GM23248 (cell line): ENCODE results near the gene IMPACT. TPM values are rescaled to one million over a fixed set of nuclear protein-coding genes. Genes with fewer than 3 reads are reported as not detected.

Source experiments
- DNase-seq: peaks from one replicate; pipeline ENCODE4 v3.0.0-alpha.2; 2015
- H2AFZ ChIP-seq: fragments of 200-600 bp; sonication (generic); 2 replicates; pipeline ENCODE4 v1.6.1; 2016; ENCODE audit warnings: antibody characterized with exemption
- H3F3A ChIP-seq: fragments of 200-600 bp; sonication (generic); 2 replicates; pipeline ENCODE4 v1.6.1; 2016; ENCODE audit warnings: mild to moderate bottlenecking, antibody characterized with exemption, mixed run types; ENCODE audit not compliant: insufficient read depth
- H3K27ac ChIP-seq: fragments of 200-600 bp; sonication (generic); 2 replicates; pipeline ENCODE4 v1.5.1; 2016; ENCODE audit warnings: mild to moderate bottlenecking
- H3K27me3 ChIP-seq: fragments of 200-600 bp; sonication (generic); replicated peaks from 2 replicates; pipeline ENCODE4 v1.6.1; 2016; ENCODE audit warnings: mild to moderate bottlenecking; ENCODE audit not compliant: insufficient read depth
- H3K36me3 ChIP-seq: fragments of 200-600 bp; sonication (generic); 2 replicates; pipeline ENCODE4 v1.6.1; 2016; ENCODE audit warnings: low read depth, mild to moderate bottlenecking
- H3K4me1 ChIP-seq: fragments of 200-600 bp; sonication (generic); 2 replicates; pipeline ENCODE4 v1.6.1; 2016; ENCODE audit warnings: mild to moderate bottlenecking; ENCODE audit not compliant: insufficient read depth
- H3K4me2 ChIP-seq: fragments of 200-600 bp; sonication (generic); one replicate; pipeline ENCODE4 v1.6.1; 2016; ENCODE audit warnings: mild to moderate bottlenecking; ENCODE audit not compliant: unreplicated experiment
- H3K4me3 ChIP-seq: fragments of 200-600 bp; sonication (generic); 2 replicates; pipeline ENCODE4 v1.5.1; 2016; ENCODE audit warnings: mild to moderate bottlenecking
- H3K79me2 ChIP-seq: fragments of 200-600 bp; sonication (generic); 2 replicates; pipeline ENCODE4 v1.6.1; 2016; ENCODE audit warnings: mild to moderate bottlenecking; ENCODE audit not compliant: insufficient read depth
- H3K9ac ChIP-seq: fragments of 200-600 bp; sonication (generic); 2 replicates; pipeline ENCODE4 v1.6.1; 2016; ENCODE audit warnings: mild to moderate bottlenecking
- H3K9me2 ChIP-seq: fragments of 200-600 bp; sonication (generic); 2 replicates; pipeline ENCODE4 v1.6.1; 2016; ENCODE audit warnings: mixed run types, mild to moderate bottlenecking, moderate library complexity; ENCODE audit not compliant: insufficient read depth
- H3K9me3 ChIP-seq: fragments of 200-600 bp; sonication (generic); one replicate; pipeline ENCODE4 v1.6.1; 2017; ENCODE audit warnings: low read depth
- H4K20me1 ChIP-seq: fragments of 200-600 bp; sonication (generic); 2 replicates; pipeline ENCODE4 v1.6.0; 2016; ENCODE audit not compliant: insufficient read depth
- EZH2 ChIP-seq: fragments of 200-600 bp; sonication (generic); IDR thresholded peaks from 2 replicates; pipeline ENCODE4 v1.6.1; 2018; ENCODE audit warnings: antibody characterized with exemption, mild to moderate bottlenecking; ENCODE audit not compliant: insufficient read depth, poor library complexity, severe bottlenecking
- EZH2phosphoT487 ChIP-seq: fragments of 200-600 bp; sonication (generic); IDR thresholded peaks from 2 replicates; pipeline ENCODE4 v1.6.1; 2018; ENCODE audit warnings: antibody characterized with exemption, moderate library complexity, mild to moderate bottlenecking, low read depth; ENCODE audit not compliant: insufficient read depth
- WGBS, 2 experiments: methylation state at CpG; one replicate each; pipeline ENCODE4 v1.1.6; 2015 to 2017; ENCODE audit warnings: low lambda C conversion rate in 2 of 2, low coverage in 1 of 2; ENCODE audit errors: missing lambda C conversion rate in 2 of 2; 5-methylcytosine and 5-hydroxymethylcytosine counted together
- in situ Hi-C: fragments of 300-500 bp; cut with MboI; formaldehyde crosslinking; loops from 2 replicates; pipeline ENCODE4 v1.15.0; 2020
- polyA plus RNA-seq: library from polyadenylated mRNA; unstranded; fragments of >200 nt; fragmentation: Nextera tagmentation; extraction: Ambion mirVana; gene quantifications from 2 replicates; pipeline ENCODE4 v1.2.1, GENCODE V29; 2016
- total RNA-seq: library from RNA; depleted of rRNA; stranded (reverse); fragments of >200 nt; shearing (Covaris generic); gene quantifications from 2 replicates; pipeline ENCODE4 v1.2.3, GENCODE V29; 2014

Gene IMPACT
- total and polyA plus RNA-seq, 2 experiments from 2014 or later = 43.2 to 61.5 TPM

DNA sequence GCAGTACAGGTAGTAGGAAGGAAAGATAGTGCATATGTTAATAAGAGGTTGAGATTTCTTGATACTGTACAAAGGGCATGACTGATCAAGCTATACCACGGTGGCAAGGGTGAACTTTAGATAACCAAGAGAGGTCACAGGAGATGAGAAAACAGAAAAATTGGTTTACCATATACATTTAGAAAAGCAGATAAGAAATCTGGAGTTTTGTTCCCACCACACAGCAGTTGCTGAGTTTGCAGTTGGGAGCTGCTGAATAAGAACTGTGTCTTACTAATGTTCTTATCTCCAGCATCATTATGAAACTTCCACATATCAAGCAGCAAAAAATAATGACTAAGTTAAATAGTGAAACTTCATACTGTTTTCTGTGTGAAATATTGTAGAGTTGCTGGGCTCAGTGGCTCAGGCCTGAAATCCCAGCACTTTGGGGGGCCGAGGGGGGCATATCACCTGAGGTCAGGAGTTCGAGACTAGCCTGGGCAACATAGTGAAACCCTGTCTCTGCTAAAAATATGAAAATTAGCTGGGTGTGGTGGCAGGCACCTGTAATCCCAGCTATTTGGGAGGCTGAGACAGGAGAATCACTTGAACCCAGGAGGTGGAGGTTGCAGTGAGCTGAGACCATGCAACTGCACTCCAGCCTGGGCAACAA is 12.0 kb upstream of the IMPACT start:
- H3K9me2 ChIP-seq = no peaks in the 10 kb centered on the region
- in situ Hi-C loops = no loop called here
- H3K36me3 ChIP-seq = no peaks in the 10 kb centered on the region
- H3K79me2 ChIP-seq = no peaks in the 10 kb centered on the region
- H3K27ac ChIP-seq = no peak overlapping the region
- H3F3A ChIP-seq = no peaks in the 10 kb centered on the region
- no peak overlapping the region for H2AFZ ChIP-seq
- no peaks in the 10 kb centered on the region for H3K9me3 ChIP-seq
- WGBS, 2 experiments = 62 to 66% methylated on average over 3 of the region's 3 CpGs
- TF ChIP-seq EZH2phosphoT487 = no peak
- no peak for TF ChIP-seq EZH2
- 0 out of 2 replicates have a peak, but pooled peaks cover 6% of the 10 kb centered on the region for H3K27me3 ChIP-seq
- H3K4me1 ChIP-seq = no peaks in the 10 kb centered on the region
- no peaks in the 10 kb centered on the region for H4K20me1 ChIP-seq
- no peak overlapping the region for H3K9ac ChIP-seq
- H3K4me2 ChIP-seq = no peak overlapping the region
- H3K4me3 ChIP-seq = no peak overlapping the region
- no peak for DNase-seq

DNA sequence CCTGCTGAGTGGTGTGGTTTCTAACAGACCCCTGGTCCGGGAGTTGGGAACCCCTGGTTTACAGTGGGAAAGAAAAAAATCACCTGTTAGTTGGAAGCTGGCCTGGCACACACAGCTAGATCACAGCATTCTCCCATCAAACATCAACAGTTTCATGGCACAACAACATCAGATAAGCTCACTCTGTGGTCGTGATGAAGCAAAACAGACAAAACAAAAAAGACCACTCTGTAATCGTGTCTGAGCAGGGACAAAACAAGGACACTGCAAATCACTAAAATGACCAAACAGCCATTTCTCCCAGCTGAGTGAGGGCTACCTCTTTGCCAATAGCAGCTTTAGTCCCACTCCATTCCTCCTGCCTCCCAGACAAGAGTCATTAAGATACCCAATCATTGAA is 9.0 kb upstream of the IMPACT start:
- H3K4me2 ChIP-seq = no peak overlapping the region
- no peaks in the 10 kb centered on the region for H4K20me1 ChIP-seq
- H3K9me3 ChIP-seq = no peaks in the 10 kb centered on the region
- H3K36me3 ChIP-seq = no peaks in the 10 kb centered on the region
- no peak overlapping the region for H3K4me3 ChIP-seq
- H3K27me3 ChIP-seq = no peaks in the 10 kb centered on the region
- no peaks in the 10 kb centered on the region for H3K79me2 ChIP-seq
- H3F3A ChIP-seq = no peaks in the 10 kb centered on the region
- H3K27ac ChIP-seq = no peak overlapping the region
- DNase-seq = no peak
- no peak for TF ChIP-seq EZH2
- TF ChIP-seq EZH2phosphoT487 = no peak
- WGBS, 2 experiments = 9 to 14% methylated on average over 3 of the region's 3 CpGs
- no peak overlapping the region for H2AFZ ChIP-seq
- H3K9ac ChIP-seq = no peak overlapping the region
- no peaks in the 10 kb centered on the region for H3K4me1 ChIP-seq
- no peaks in the 10 kb centered on the region for H3K9me2 ChIP-seq
- in situ Hi-C loops = no loop called here

- Histone ChIP-seq H3K9me3 (no peaks in the 10 kb centered on the region), H3K4me1 (no peaks in the 10 kb centered on the region), H3F3A (no peaks in the 10 kb centered on the region), H3K79me2 (no peaks in the 10 kb centered on the region), H3K4me3 (no peak overlapping the region), H4K20me1 (no peaks in the 10 kb centered on the region), H3K27me3 (no peaks in the 10 kb centered on the region), H3K4me2 (no peak overlapping the region), H3K9me2 (peaks cover 1% of the 10 kb centered on the region; the same call in 1 of the 2 replicates), H3K27ac (no peak overlapping the region), H3K9ac (no peak overlapping the region), H3K36me3 (no peaks in the 10 kb centered on the region), H2AFZ (no peak overlapping the region)
- DNase-seq = no peak
- in situ Hi-C loops = no loop called here
- WGBS, 2 experiments = 62 to 78% methylated on average over 4 of the region's 4 CpGs
- TF ChIP-seq EZH2phosphoT487 (no peak), EZH2 (no peak)
Measured at GRCh38 chr18:24420551-24420950, 5.9 kb upstream of the IMPACT start.

- Histone ChIP-seq H3K4me3 (no peak overlapping the region), H3K9ac (no peak overlapping the region), H4K20me1 (no peaks in the 10 kb centered on the region), H3K27ac (no peak overlapping the region), H3K9me2 (peaks cover 5% of the 10 kb centered on the region; the same call in 1 of the 2 replicates), H3K4me1 (no peaks in the 10 kb centered on the region), H2AFZ (no peak overlapping the region), H3F3A (no peaks in the 10 kb centered on the region), H3K36me3 (no peaks in the 10 kb centered on the region), H3K27me3 (no peaks in the 10 kb centered on the region), H3K9me3 (no peaks in the 10 kb centered on the region), H3K4me2 (no peak overlapping the region), H3K79me2 (no peaks in the 10 kb centered on the region)
- TF ChIP-seq EZH2 (no peak), EZH2phosphoT487 (no peak)
- WGBS, 2 experiments = 54 to 76% methylated on average over 1 of the region's 1 CpG
- in situ Hi-C loops = no loop called here
- no peak for DNase-seq
Measured at GRCh38 chr18:24421831-24422230, 4.6 kb upstream of the IMPACT start.
